ENCODE data around the gene MAF.
A peak's percentile ranks its signal among the peaks of the same experiment; 100 is the strongest.

The MAF gene

DNA sequence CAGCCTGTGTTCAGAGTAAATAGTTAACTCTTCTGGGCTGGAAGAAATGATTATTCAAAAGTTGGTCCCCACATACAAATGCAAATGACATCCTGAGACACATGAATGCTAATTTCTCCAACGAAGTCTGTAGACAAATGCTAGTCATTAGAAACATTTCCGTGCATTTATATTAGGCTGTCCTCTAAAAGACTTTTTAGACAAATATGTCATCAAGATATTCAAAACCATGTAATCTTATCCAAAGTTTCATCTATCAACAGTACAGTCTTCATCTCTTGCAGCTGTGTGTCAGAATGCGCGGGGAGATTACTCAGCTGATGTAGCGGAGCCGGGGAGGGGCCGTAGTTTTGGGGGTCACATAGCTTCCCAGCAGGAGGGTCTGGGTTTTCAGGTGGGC is 33.8 kb upstream of the MAF start:
- no peaks in the 10 kb centered on the region for H3K4me1 ChIP-seq
- TF ChIP-seq, protein P1, sequence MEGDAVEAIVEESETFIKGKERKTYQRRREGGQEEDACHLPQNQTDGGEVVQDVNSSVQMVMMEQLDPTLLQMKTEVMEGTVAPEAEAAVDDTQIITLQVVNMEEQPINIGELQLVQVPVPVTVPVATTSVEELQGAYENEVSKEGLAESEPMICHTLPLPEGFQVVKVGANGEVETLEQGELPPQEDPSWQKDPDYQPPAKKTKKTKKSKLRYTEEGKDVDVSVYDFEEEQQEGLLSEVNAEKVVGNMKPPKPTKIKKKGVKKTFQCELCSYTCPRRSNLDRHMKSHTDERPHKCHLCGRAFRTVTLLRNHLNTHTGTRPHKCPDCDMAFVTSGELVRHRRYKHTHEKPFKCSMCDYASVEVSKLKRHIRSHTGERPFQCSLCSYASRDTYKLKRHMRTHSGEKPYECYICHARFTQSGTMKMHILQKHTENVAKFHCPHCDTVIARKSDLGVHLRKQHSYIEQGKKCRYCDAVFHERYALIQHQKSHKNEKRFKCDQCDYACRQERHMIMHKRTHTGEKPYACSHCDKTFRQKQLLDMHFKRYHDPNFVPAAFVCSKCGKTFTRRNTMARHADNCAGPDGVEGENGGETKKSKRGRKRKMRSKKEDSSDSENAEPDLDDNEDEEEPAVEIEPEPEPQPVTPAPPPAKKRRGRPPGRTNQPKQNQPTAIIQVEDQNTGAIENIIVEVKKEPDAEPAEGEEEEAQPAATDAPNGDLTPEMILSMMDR (IDR thresholded peaks at IDR 0.05), result no peak
- H3K36me3 ChIP-seq, result no peaks in the 10 kb centered on the region
- intact Hi-C loops (cut with DNase I; ENCODE audit: low total_unique reads), result no loop called here
- no peak overlapping the region for H3K27ac ChIP-seq
- no peak for DNase-seq
- H3K4me3 ChIP-seq, result no peak overlapping the region
- H3K27me3 ChIP-seq, result no peaks in the 10 kb centered on the region
- H3K9me3 ChIP-seq, result no peaks in the 10 kb centered on the region

DNA sequence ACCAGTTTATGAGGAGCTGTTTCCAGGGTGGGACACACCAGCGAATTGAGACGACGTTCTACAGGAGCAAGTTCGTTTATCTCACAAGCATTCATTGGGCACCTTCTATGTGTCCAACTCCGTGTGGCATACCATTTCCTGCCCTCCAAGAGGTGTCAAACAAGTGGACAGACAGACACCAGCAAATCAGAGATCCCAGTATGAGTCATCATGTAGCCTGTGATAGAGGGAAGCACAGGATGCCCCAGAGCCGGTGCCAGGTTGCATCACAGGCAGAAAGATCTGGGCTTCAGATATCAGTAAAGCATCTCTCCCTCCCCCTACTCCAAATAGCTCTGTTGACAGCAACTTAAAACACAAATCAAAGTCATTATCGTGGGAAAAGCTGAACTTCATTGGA is 31.8 kb upstream of the MAF start:
- no peaks in the 10 kb centered on the region for H3K27me3 ChIP-seq
- H3K4me1 ChIP-seq, result no peaks in the 10 kb centered on the region
- peak in 1 of 2 donors; percentile 34 for DNase-seq
- TF ChIP-seq, protein P1 (IDR thresholded peaks at IDR 0.05), result no peak
- intact Hi-C loops (cut with DNase I; ENCODE audit: low total_unique reads), result no loop called here
- H3K9me3 ChIP-seq, result no peaks in the 10 kb centered on the region
- H3K36me3 ChIP-seq, result no peaks in the 10 kb centered on the region
- no peak overlapping the region for H3K4me3 ChIP-seq
- H3K27ac ChIP-seq, result no peak overlapping the region

DNA sequence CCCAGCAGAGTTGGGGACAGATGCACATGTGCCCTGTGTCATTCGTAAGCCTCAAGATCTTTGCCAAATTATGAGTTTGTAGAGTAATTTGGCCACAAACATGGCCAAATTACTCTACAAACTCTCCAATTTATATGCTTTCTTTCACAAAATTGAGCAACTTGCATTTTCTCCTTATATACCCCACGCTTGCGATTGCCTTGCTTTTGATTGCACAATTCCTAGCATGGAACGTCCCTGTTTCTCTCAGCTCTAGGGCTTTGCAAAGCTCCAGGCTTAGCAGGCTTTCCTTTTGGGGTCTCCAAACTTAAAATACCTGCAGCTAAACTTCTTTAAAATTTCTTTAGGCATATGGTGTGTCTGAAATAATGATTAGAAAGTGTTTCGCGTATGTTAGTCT is 28.5 kb upstream of the MAF start:
- H3K4me1 ChIP-seq, result no peaks in the 10 kb centered on the region
- H3K36me3 ChIP-seq, result no peaks in the 10 kb centered on the region
- DNase-seq, result no peak
- no peak overlapping the region for H3K4me3 ChIP-seq
- H3K27ac ChIP-seq, result no peak overlapping the region
- H3K9me3 ChIP-seq, result no peaks in the 10 kb centered on the region
- intact Hi-C loops (cut with DNase I; ENCODE audit: low total_unique reads), result no loop called here
- TF ChIP-seq, protein P1 (IDR thresholded peaks at IDR 0.05), result no peak
- H3K27me3 ChIP-seq, result peaks cover 0 to 4% of the 10 kb centered on the region in 2 donors

DNA sequence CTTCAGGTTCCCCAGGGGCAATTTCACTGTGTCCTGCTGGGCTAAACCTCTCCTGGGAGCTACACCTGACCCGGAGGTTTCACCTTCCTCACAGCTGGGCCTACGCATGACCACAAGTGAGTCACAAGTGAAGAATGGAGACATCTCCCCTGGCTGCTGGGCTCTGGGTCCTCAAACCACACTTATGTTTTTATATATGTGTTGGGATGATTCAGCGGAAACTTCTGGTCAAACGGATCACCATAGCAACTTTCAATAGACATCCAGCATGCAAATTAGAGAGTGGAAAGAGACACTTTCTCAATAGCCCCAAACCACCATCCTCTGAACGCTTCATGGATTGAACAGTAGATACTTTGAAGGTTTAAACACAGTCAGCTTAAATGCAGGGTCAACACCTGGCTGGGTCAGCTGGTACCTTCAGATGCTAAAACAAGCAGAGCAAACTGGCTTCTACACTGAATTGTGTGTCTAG is 28.0 kb upstream of the MAF start:
- H3K36me3 ChIP-seq, result no peaks in the 10 kb centered on the region
- intact Hi-C loops (cut with DNase I; ENCODE audit: low total_unique reads), result no loop called here
- no peak overlapping the region for H3K27ac ChIP-seq
- no peaks in the 10 kb centered on the region for H3K4me1 ChIP-seq
- no peaks in the 10 kb centered on the region for H3K9me3 ChIP-seq
- H3K27me3 ChIP-seq, result peaks cover 0 to 4% of the 10 kb centered on the region in 2 donors
- TF ChIP-seq, protein P1 (IDR thresholded peaks at IDR 0.05), result no peak
- DNase-seq, result no peak
- no peak overlapping the region for H3K4me3 ChIP-seq

DNA sequence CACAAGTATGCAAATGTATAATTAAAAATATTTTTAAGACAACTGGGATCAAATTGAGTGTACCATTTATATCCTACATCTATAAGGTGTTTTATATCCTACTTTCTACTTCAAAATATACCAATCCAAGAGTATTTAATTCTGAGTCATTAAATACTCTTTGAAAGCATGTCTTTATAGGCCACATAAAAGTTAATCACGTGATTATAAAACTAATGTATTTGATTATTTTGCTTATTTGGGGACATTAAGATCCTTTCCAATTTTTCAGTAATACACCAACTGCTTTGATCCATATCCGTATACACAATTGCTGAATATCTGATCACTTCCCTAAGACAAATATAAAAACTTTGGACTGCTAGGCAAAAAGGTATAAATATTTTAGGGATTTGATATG is 26.6 kb upstream of the MAF start:
- TF ChIP-seq, protein P1 (IDR thresholded peaks at IDR 0.05), result no peak
- intact Hi-C loops (cut with DNase I; ENCODE audit: low total_unique reads), result no loop called here
- H3K4me1 ChIP-seq, result no peaks in the 10 kb centered on the region
- H3K27ac ChIP-seq, result no peak overlapping the region
- no peaks in the 10 kb centered on the region for H3K9me3 ChIP-seq
- peaks cover 0 to 10% of the 10 kb centered on the region in 2 donors for H3K27me3 ChIP-seq
- DNase-seq, result no peak
- no peaks in the 10 kb centered on the region for H3K36me3 ChIP-seq
- H3K4me3 ChIP-seq, result no peak overlapping the region

DNA sequence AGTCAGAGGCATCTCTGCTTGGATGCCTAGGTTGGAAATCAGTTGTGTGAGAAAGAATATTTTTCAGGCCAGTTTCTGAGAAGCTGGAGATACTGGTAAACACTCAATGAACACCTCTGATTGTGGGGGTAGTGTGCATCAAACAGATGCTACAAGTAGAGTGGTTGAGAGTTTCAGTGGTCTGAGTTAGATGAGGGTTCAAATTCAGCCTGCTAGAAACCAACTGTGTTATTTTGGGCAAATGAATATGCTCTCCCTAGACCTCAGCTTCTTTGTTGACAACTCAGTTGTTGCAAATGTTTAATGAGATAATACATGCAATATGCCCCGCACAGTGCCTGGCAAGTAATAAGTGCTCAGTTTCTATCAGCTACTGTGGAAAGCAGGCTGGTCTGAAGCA is 25.2 kb upstream of the MAF start:
- Histone ChIP-seq H3K4me3 (no peak overlapping the region), H3K9me3 (no peaks in the 10 kb centered on the region), H3K4me1 (no peaks in the 10 kb centered on the region), H3K27ac (no peak overlapping the region), H3K36me3 (no peaks in the 10 kb centered on the region), H3K27me3 (peaks cover 0 to 10% of the 10 kb centered on the region in 2 donors)
- DNase-seq, result no peak
- TF ChIP-seq, protein P1 (IDR thresholded peaks at IDR 0.05), result no peak
- intact Hi-C loops (cut with DNase I; ENCODE audit: low total_unique reads), result no loop called here

Data from tibial artery (tissue), 4 donors.